ENCODE measurements around the gene CCDC28B. TPM values are rescaled to one million over a fixed set of nuclear protein-coding genes. Genes with fewer than 3 reads are reported as not detected.

CCDC28B gene
- total and polyA plus RNA-seq, 3 donors from 2014 or later: 55.3 to 105 (median 67.5) TPM

- WGBS, 2 donors: 0 to 1% methylated on average over 8 to 42 of the region's 79 CpGs
- intact Hi-C loops (cut with DNase I; ENCODE audit: low total_unique reads): no loop called here
- Histone ChIP-seq H3K4me1 (peaks cover 26% of the 10 kb centered on the region), H3K36me3 (ENCODE audit: low read depth, missing control alignments) (no peaks in the 10 kb centered on the region), H3K27me3 (no peaks in the 10 kb centered on the region), H3K27ac (peak within 1 kb of the TSS; percentile 92 to 96), H3K4me3 (peak within 1 kb of the TSS; percentile 65 to 66), H3K9me3 (no peaks in the 10 kb centered on the region)
- peak; percentile 94 for DNase-seq
- TF ChIP-seq POLR2A (IDR thresholded peaks at IDR 0.05) (peak; percentile 12), CTCF (IDR thresholded peaks at IDR 0.05) (peak in 1 of 3 experiments; percentile 18)
Observed at GRCh38 chr1:32179443-32180185, 20.8 kb upstream of the CCDC28B start, which contains the start of gene TXLNA. TXLNA (plus strand) TSS chr1:32179675; CDS start chr1:32180346, 671 bp downstream.

GRCh38 chr1:32180186-32181060 is 20.0 kb upstream of the CCDC28B start:
- H3K27me3 ChIP-seq: no peaks in the 10 kb centered on the region
- TF ChIP-seq CTCF (IDR thresholded peaks at IDR 0.05) (no peak), POLR2A (IDR thresholded peaks at IDR 0.05) (no peak)
- peak; percentile 67 for DNase-seq
- peak overlapping the region; percentile 92 to 96 for H3K27ac ChIP-seq
- H3K4me1 ChIP-seq: peaks cover 30% of the 10 kb centered on the region
- intact Hi-C loops (cut with DNase I; ENCODE audit: low total_unique reads): no loop called here
- H3K9me3 ChIP-seq: no peaks in the 10 kb centered on the region
- 4 to 11% methylated on average over 10 to 36 of the region's 36 CpGs for WGBS, 2 donors
- H3K4me3 ChIP-seq: peak overlapping the region; percentile 65 to 66
- no peaks in the 10 kb centered on the region for H3K36me3 ChIP-seq (ENCODE audit: low read depth, missing control alignments)

GRCh38 chr1:32181065-32181464 is 19.3 kb upstream of the CCDC28B start:
- no peaks in the 10 kb centered on the region for H3K27me3 ChIP-seq
- 37 to 41% methylated on average over 9 of the region's 9 CpGs for WGBS, 2 donors
- peaks cover 30% of the 10 kb centered on the region for H3K4me1 ChIP-seq
- no peaks in the 10 kb centered on the region for H3K36me3 ChIP-seq (ENCODE audit: low read depth, missing control alignments)
- no peaks in the 10 kb centered on the region for H3K9me3 ChIP-seq
- H3K4me3 ChIP-seq: peak overlapping the region; percentile 65 to 66
- peak overlapping the region; percentile 92 to 96 for H3K27ac ChIP-seq
- no peak for DNase-seq
- intact Hi-C loops (cut with DNase I; ENCODE audit: low total_unique reads): no loop called here
- TF ChIP-seq CTCF (IDR thresholded peaks at IDR 0.05) (no peak), POLR2A (IDR thresholded peaks at IDR 0.05) (no peak)

DNA sequence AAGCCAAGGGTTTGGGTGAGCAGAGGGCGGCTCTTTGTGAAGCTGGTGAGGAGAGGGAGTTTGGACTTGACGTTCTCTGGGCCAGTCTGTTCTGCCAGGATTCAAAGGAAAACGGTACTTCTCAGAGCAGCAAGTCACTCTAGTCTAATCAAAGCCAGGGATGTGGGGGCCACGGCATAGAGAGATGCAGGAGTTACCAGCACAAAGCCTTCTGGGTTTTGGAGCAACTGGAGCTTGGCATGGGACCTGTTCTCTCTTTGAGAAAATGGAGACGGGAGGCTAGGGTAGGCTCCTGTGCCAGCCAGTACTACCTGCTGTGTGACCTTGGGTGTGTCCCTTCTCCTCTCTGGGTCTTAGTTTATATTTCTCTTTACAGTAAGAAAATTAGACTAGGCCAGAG is 18.8 kb upstream of the CCDC28B start:
- 13 to 33% methylated on average over 5 of the region's 5 CpGs for WGBS, 2 donors
- Histone ChIP-seq H3K27me3 (no peaks in the 10 kb centered on the region), H3K4me1 (peaks cover 30% of the 10 kb centered on the region), H3K36me3 (ENCODE audit: low read depth, missing control alignments) (no peaks in the 10 kb centered on the region), H3K27ac (peak overlapping the region in 1 of 2 donors; percentile 96), H3K4me3 (no peak overlapping the region), H3K9me3 (no peaks in the 10 kb centered on the region)
- TF ChIP-seq CTCF (IDR thresholded peaks at IDR 0.05): no peak
- TF ChIP-seq POLR2A (IDR thresholded peaks at IDR 0.05): no peak
- intact Hi-C loops (cut with DNase I; ENCODE audit: low total_unique reads): no loop called here
- no peak for DNase-seq

Data from testis (tissue), 3 donors.